OCI-LY1 (cell line): ENCODE measurements around the gene COX11.

Experiments used
- EZH2 ChIP-seq: fragments of 200-600 bp; sonication (generic), shearing (Covaris generic); IDR thresholded peaks from 2 replicates; pipeline ENCODE4 v1.8.0; 2017; ENCODE audit warnings: borderline replicate concordance, mixed run types, mild to moderate bottlenecking, antibody characterized with exemption, low read length, moderate library complexity, mixed read lengths
- TF ChIP-seq, protein P1 (sequence below): fragments of 200-600 bp; sonication (generic), shearing (Covaris generic); IDR thresholded peaks from 2 replicates; pipeline ENCODE4 v1.5.1; 2017; ENCODE audit warnings: mild to moderate bottlenecking, antibody characterized with exemption, low read length, moderate library complexity, mixed read lengths

DNA sequence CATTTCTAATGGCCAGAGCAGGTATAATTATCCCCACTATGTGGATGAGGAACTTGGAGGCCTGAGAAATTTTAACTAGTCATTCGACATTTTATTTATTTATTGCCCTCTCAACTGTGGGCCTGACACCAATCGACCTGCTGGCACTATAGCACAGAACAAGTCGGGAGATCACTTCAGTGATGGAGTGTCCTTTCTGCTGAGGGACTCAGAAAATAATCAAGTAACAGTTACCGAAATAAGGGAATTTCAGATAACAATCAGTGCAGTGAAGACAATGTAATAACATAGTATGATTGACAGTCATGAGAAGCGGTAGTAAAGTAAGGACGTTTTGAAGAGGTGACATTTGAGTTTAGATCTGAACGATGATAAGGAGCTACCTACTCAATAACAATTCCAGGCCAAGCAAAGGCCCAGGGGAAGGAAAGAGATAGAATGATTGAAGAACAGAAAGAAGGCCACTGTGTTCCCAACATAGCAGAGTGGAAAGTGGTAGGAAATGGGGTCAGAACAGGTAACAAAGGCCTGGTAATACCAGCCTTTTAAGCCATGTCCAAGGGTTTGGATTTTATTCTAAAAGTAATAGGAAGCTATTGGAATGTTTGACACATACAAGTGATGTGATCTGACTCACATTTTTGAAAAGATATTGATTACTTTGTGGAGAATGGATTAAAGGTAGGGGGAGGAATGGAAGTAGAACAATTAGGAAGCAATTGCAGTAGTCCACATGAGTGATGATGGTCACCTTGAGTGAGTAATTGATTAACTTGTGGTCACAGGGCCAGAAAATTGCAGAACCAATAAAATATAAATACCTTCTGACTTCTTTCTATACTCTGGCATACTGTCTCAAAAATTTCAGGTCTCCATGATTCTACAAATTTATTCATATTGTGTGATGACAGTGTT is 1.5 kb upstream of the COX11 start:
- TF ChIP-seq, protein P1, sequence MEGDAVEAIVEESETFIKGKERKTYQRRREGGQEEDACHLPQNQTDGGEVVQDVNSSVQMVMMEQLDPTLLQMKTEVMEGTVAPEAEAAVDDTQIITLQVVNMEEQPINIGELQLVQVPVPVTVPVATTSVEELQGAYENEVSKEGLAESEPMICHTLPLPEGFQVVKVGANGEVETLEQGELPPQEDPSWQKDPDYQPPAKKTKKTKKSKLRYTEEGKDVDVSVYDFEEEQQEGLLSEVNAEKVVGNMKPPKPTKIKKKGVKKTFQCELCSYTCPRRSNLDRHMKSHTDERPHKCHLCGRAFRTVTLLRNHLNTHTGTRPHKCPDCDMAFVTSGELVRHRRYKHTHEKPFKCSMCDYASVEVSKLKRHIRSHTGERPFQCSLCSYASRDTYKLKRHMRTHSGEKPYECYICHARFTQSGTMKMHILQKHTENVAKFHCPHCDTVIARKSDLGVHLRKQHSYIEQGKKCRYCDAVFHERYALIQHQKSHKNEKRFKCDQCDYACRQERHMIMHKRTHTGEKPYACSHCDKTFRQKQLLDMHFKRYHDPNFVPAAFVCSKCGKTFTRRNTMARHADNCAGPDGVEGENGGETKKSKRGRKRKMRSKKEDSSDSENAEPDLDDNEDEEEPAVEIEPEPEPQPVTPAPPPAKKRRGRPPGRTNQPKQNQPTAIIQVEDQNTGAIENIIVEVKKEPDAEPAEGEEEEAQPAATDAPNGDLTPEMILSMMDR, result no peak
- no peak for TF ChIP-seq EZH2
